H1 (cell line): ENCODE results near the gene PPP1R27. TPM values are rescaled to one million over a fixed set of nuclear protein-coding genes. Genes with fewer than 3 reads are reported as not detected.
A peak's percentile ranks its signal among the peaks of the same experiment; 100 is the strongest.

Experiments
- CTCF ChIA-PET: fragments of 300-600 bp; sonication (Branson Sonifier 250); formaldehyde crosslinking; loops from one replicate; lab custom pipeline; 2021; ENCODE audit not compliant: partially characterized antibody; lab: Charles Lee
- POLR2A ChIA-PET: fragments of 300-600 bp; sonication (Branson Sonifier 250); formaldehyde crosslinking; loops from one replicate; lab custom pipeline; 2021; ENCODE audit warnings: inconsistent platforms; ENCODE audit not compliant: partially characterized antibody; lab: Charles Lee
- DNase-seq, 2 experiments: peaks; one replicate each; pipeline versions ENCODE4 v3.0.0 to v3.0.0-alpha.2; 2010 to 2022; ENCODE audit warnings: low spot score in 2 of 2, low read depth in 1 of 2, mixed read lengths in 1 of 2
- FAIRE-seq: peaks from 2 replicates; lab custom pipeline; 2011; peaks lifted over from hg19 to GRCh38; lab: Jason Lieb, UNC
- H2AFZ ChIP-seq: 2 replicates; pipeline ENCODE4 v1.8.1; 2012; ENCODE audit warnings: low read length, inconsistent platforms
- H2AK5ac ChIP-seq: 2 replicates; pipeline ENCODE4 v1.6.1; 2013; ENCODE audit warnings: low read depth, low read length
- H2BK120ac ChIP-seq: replicated peaks from 2 replicates; pipeline ENCODE3; 2013; ENCODE audit warnings: low read depth, low read length, inconsistent platforms
- H2BK12ac ChIP-seq: 2 replicates; pipeline ENCODE4 v1.6.1; 2013; ENCODE audit warnings: low read depth, low read length
- H2BK15ac ChIP-seq: 2 replicates; pipeline ENCODE4 v1.6.1; 2013; ENCODE audit warnings: low read length
- H2BK20ac ChIP-seq: 2 replicates; pipeline ENCODE4 v1.6.1; 2013; ENCODE audit warnings: low read length
- H2BK5ac ChIP-seq: 2 replicates; pipeline ENCODE4 v1.6.1; 2013; ENCODE audit warnings: low read depth, low read length
- H3K14ac ChIP-seq: 2 replicates; pipeline ENCODE4 v1.6.1; 2013; ENCODE audit warnings: inconsistent platforms; ENCODE audit not compliant: insufficient read length
- H3K18ac ChIP-seq: 2 replicates; pipeline ENCODE4 v1.6.1; 2013; ENCODE audit warnings: low read length; ENCODE audit errors: extremely low read depth
- H3K23ac ChIP-seq: 2 replicates; pipeline ENCODE4 v1.6.1; 2013; ENCODE audit warnings: inconsistent platforms; ENCODE audit not compliant: insufficient read length
- H3K23me2 ChIP-seq: 2 replicates; pipeline ENCODE4 v1.6.1; 2013; ENCODE audit warnings: low read depth, low read length
- H3K27ac ChIP-seq: 2 replicates; pipeline ENCODE4 v1.6.1; 2011; ENCODE audit warnings: low read depth, low read length, inconsistent platforms
- H3K27me3 ChIP-seq, 4 experiments: replicated peaks in 1 of 4; 1 replicate in 1 of 4; 2 replicates in 3 of 4; pipeline versions ENCODE4 v1.6.1 to v1.8.1; 2011 to 2013; ENCODE audit warnings: low read length in 3 of 4, mild to moderate bottlenecking in 3 of 4, inconsistent platforms in 2 of 4, mixed read lengths in 2 of 4, moderate library complexity in 1 of 4; ENCODE audit not compliant: control insufficient read depth in 3 of 4, insufficient read depth in 3 of 4; ENCODE audit errors: extremely low read depth in 1 of 4
- H3K36me3 ChIP-seq, 4 experiments: 2 replicates each; pipeline versions ENCODE4 v1.6.1 to v1.8.1; 2011 to 2013; ENCODE audit warnings: mild to moderate bottlenecking in 4 of 4, low read length in 3 of 4, moderate library complexity in 2 of 4, control low read depth in 1 of 4, inconsistent platforms in 1 of 4; ENCODE audit not compliant: insufficient read depth in 4 of 4, control insufficient read depth in 2 of 4
- H3K4ac ChIP-seq: replicated peaks from 2 replicates; pipeline ENCODE3; 2013; ENCODE audit warnings: low read length, low read depth, mixed read lengths, inconsistent platforms; ENCODE audit not compliant: insufficient read length
- H3K4me1 ChIP-seq, 4 experiments: replicated peaks in 1 of 4; 1 replicate in 1 of 4; 2 replicates in 3 of 4; pipeline versions ENCODE4 v1.6.1 to v1.8.1; 2011 to 2013; ENCODE audit warnings: low read length in 3 of 4, inconsistent platforms in 2 of 4, mixed read lengths in 1 of 4; ENCODE audit not compliant: insufficient read depth in 4 of 4, control insufficient read depth in 3 of 4
- H3K4me2 ChIP-seq, 2 experiments: 2 replicates each; pipeline versions ENCODE4 v1.6.1 to v1.8.1; 2011 to 2013; ENCODE audit warnings: low read depth in 2 of 2, low read length in 2 of 2, control low read depth in 1 of 2, inconsistent platforms in 1 of 2, mild to moderate bottlenecking in 1 of 2; ENCODE audit not compliant: insufficient read depth in 1 of 2
- H3K4me3 ChIP-seq, 4 experiments: fragments of 200-600, 300-600 bp in 1 of 4; sonication (generic), shearing (Covaris generic), sonication (Bioruptor Twin) in 1 of 4; 2 replicates each; pipeline versions ENCODE4 v1.5.1 to v1.8.1; 2011 to 2016; ENCODE audit warnings: low read length in 4 of 4, low read depth in 3 of 4, control low read depth in 2 of 4, inconsistent platforms in 2 of 4, mild to moderate bottlenecking in 2 of 4, mixed read lengths in 1 of 4, moderate library complexity in 1 of 4; ENCODE audit not compliant: insufficient read depth in 2 of 4; ENCODE audit errors: extremely low read depth in 1 of 4
- H3K56ac ChIP-seq: replicated peaks from 2 replicates; pipeline ENCODE3; 2013; ENCODE audit warnings: low read depth, mild to moderate bottlenecking, mixed read lengths, low read length, inconsistent platforms; ENCODE audit not compliant: insufficient read length
- H3K79me1 ChIP-seq: 2 replicates; pipeline ENCODE4 v1.6.1; 2013; ENCODE audit warnings: low read depth, low read length, control low read depth
- H3K79me2 ChIP-seq, 2 experiments: 2 replicates each; pipeline versions ENCODE4 v1.6.1 to v1.8.1; 2012 to 2013; ENCODE audit warnings: low read length in 2 of 2, mild to moderate bottlenecking in 2 of 2, inconsistent platforms in 1 of 2; ENCODE audit not compliant: insufficient read depth in 2 of 2, control insufficient read depth in 1 of 2
- H3K9ac ChIP-seq, 4 experiments: replicated peaks in 1 of 4; 1 replicate in 1 of 4; 2 replicates in 3 of 4; pipeline versions ENCODE4 v1.6.1 to v1.8.1; 2011 to 2013; ENCODE audit warnings: low read depth in 3 of 4, low read length in 3 of 4, control low read depth in 2 of 4, mild to moderate bottlenecking in 2 of 4, moderate library complexity in 2 of 4, inconsistent platforms in 1 of 4; ENCODE audit errors: extremely low read depth in 1 of 4
- H3K9me3 ChIP-seq, 2 experiments: 2 replicates each; pipeline versions ENCODE4 v1.6.1 to v1.8.1; 2012 to 2013; ENCODE audit warnings: mild to moderate bottlenecking in 2 of 2, moderate library complexity in 2 of 2, control low read depth in 1 of 2, inconsistent platforms in 1 of 2, low read depth in 1 of 2, low read length in 1 of 2, mixed read lengths in 1 of 2; ENCODE audit not compliant: insufficient read depth in 2 of 2
- H4K20me1 ChIP-seq, 2 experiments: replicated peaks in 1 of 2; 2 replicates each; pipeline versions ENCODE3 to v1.8.1; 2011 to 2013; ENCODE audit warnings: inconsistent platforms in 2 of 2, low read length in 2 of 2, mild to moderate bottlenecking in 1 of 2; ENCODE audit not compliant: insufficient read depth in 2 of 2, control insufficient read depth in 1 of 2
- H4K5ac ChIP-seq: 2 replicates; pipeline ENCODE4 v1.6.1; 2013; ENCODE audit warnings: low read length, low read depth, mixed read lengths, inconsistent platforms; ENCODE audit not compliant: insufficient read length
- H4K8ac ChIP-seq: 2 replicates; pipeline ENCODE4 v1.8.0; 2013; ENCODE audit warnings: mild to moderate bottlenecking, moderate library complexity, low read length, inconsistent platforms; ENCODE audit not compliant: insufficient read depth; ENCODE audit errors: extremely low read depth
- H4K91ac ChIP-seq: replicated peaks from 2 replicates; pipeline ENCODE3; 2013; ENCODE audit warnings: low read length, mixed read lengths, inconsistent platforms; ENCODE audit not compliant: insufficient read length
- SRF ChIP-seq: IDR thresholded peaks from 2 replicates; pipeline ENCODE4 v1.6.1; 2011; ENCODE audit warnings: mild to moderate bottlenecking, low read depth, low read length, moderate library complexity
- WGBS, 2 experiments: shearing (Covaris generic) in 1 of 2; methylation state at CpG; one replicate each; pipeline versions ENCODE4 v1.1.6 to v1.1.7; 2013 to 2015; ENCODE audit warnings: low lambda C conversion rate in 2 of 2, mixed read lengths in 2 of 2, inconsistent platforms in 1 of 2, low coverage in 1 of 2, missing lambda C conversion rate in 1 of 2; ENCODE audit not compliant: insufficient replicate concordance in 2 of 2, insufficient coverage in 1 of 2, insufficient read length in 1 of 2; ENCODE audit errors: extremely low coverage in 1 of 2, missing lambda C conversion rate in 1 of 2; 5-methylcytosine and 5-hydroxymethylcytosine counted together
- polyA plus RNA-seq, 7 experiments: library from polyadenylated mRNA; depleted of rRNA in 3 of 7; stranded (reverse) in 5 of 7; unstranded in 2 of 7; fragments of >200 nt in 5 of 7; fragments of 200-250 nt in 2 of 7; gene quantifications; 1 replicate in 5 of 7; 2 replicates in 1 of 7; 4 replicates in 1 of 7; pipeline versions ENCODE4 v1.2.1 to v1.2.3, GENCODE V29; 2011 to 2013; ENCODE audit warnings: missing spikeins in 2 of 7, mixed read lengths in 2 of 7
- total RNA-seq: library from RNA; stranded (reverse); fragmentation: NEBNext Ultra II Directional; extraction: Animal tissue kit (Norgen Biotek cat#: 25700); gene quantifications from 2 replicates; pipeline ENCODE4 v1.2.1, GENCODE V29; 2021
- TF ChIP-seq, protein P1 (sequence below), 3 experiments: IDR thresholded peaks; 1 replicate in 2 of 3; 2 replicates in 1 of 3; pipeline versions ENCODE4 v1.5.1 to v1.6.1; 2011; ENCODE audit warnings: low read length in 3 of 3, mild to moderate bottlenecking in 3 of 3, inconsistent platforms in 2 of 3, low read depth in 1 of 3, moderate library complexity in 1 of 3; ENCODE audit not compliant: insufficient read depth in 1 of 3; ENCODE audit errors: control extremely low read depth in 1 of 3

Gene PPP1R27
- total and polyA plus RNA-seq, 2 of the 8 experiments (the other 6 are each of a cell fraction or from before 2014, with no cell fraction given), result 0.27 TPM; not detected in 1

DNA sequence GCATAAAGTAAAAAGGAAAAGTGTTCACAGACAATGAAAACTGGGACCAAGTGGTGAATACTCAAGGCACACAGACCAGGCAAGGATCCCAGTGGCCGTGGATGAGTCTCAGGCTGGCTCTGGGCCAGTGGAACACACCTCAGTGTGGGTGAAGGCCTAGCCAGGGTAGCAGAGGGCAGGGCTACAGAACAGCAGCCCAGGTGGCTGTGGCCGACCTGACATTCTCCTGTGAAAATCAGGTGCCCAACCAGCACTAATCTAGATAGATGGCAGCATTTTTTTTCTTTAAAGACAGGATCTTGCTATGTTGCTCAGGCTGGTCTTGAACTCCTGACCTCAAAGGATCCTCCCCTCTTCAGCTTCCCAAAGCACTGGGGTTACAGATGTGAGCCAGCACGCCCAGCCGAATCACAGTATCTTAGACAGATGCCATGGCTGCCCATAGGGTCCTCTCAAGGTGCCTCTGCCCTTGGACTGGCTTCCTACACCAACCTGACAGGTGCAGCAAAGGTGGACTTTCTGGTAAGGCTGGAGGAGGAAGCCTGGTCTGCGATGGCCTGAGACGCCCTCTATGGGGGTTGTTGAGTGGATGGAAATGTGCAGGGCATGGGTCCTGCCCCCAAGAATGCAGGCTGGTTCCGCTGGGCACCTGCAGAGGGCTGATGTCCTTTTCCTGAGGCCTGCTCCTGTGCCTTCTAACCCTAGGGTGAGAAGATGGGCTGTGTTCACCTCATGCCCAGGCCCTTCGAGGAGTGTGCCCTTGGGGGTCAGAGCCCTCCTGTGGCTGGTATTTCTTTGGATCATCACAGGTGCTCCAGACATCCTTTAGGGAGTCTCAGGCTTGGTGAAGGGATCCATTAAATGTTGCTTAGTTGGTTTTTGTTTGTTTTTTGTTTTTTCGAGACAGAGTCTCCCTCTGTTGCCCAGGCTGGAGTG is 29.3 kb upstream of the PPP1R27 start:
- Histone ChIP-seq H3K4me1 (peaks cover 0 to 21% (median 15%) of the 10 kb centered on the region in 4 experiments; a peak in 6 of 7 replicates), H3K4me3 (no peak overlapping the region), H3K18ac (no peak overlapping the region), H3K9ac (peak overlapping the region in 1 of 4 experiments; percentile 22; a peak in 1 of 7 replicates), H2AK5ac (no peak overlapping the region), H2BK20ac (no peak overlapping the region), H2BK5ac (no peak overlapping the region), H3K56ac (no peak overlapping the region), H3K9me3 (no peaks in the 10 kb centered on the region), H3K23ac (no peak overlapping the region), H2BK12ac (no peak overlapping the region), H4K91ac (no peak overlapping the region), H3K14ac (no peak overlapping the region), H2AFZ (no peak overlapping the region), H3K79me1 (peaks cover 5% of the 10 kb centered on the region), H3K4me2 (no peak overlapping the region), H3K27ac (no peak overlapping the region), H3K4ac (no peak overlapping the region), H3K79me2 (peaks cover 8 to 38% of the 10 kb centered on the region in 2 experiments), H2BK120ac (no peak overlapping the region), H3K36me3 (peaks cover 2 to 28% (median 9%) of the 10 kb centered on the region in 4 experiments; a peak in 4 of 8 replicates), H3K23me2 (peaks cover 8% of the 10 kb centered on the region), H3K27me3 (no peaks in the 10 kb centered on the region), H4K5ac (no peak overlapping the region)
- POLR2A ChIA-PET, result interaction anchor here (1.0 to 3.4 kb wide), 11 partner anchors 8 to 305 kb away, joined by 3 to 18 read pairs (median 5); partner anchors contain the start of gene MCRIP1
- DNase-seq (no peak), FAIRE-seq (no peak)
- 90% methylated on average over 9 of the region's 9 CpGs; no CpG with 5 or more reads in 1 of the 2 experiments for WGBS, 2 experiments
- TF ChIP-seq, protein P1, sequence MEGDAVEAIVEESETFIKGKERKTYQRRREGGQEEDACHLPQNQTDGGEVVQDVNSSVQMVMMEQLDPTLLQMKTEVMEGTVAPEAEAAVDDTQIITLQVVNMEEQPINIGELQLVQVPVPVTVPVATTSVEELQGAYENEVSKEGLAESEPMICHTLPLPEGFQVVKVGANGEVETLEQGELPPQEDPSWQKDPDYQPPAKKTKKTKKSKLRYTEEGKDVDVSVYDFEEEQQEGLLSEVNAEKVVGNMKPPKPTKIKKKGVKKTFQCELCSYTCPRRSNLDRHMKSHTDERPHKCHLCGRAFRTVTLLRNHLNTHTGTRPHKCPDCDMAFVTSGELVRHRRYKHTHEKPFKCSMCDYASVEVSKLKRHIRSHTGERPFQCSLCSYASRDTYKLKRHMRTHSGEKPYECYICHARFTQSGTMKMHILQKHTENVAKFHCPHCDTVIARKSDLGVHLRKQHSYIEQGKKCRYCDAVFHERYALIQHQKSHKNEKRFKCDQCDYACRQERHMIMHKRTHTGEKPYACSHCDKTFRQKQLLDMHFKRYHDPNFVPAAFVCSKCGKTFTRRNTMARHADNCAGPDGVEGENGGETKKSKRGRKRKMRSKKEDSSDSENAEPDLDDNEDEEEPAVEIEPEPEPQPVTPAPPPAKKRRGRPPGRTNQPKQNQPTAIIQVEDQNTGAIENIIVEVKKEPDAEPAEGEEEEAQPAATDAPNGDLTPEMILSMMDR (IDR thresholded peaks at IDR 0.05; ENCODE audit: control extremely low read depth in 1 of 3, insufficient read depth in 1 of 3, low read depth in 1 of 3, low read length in 3 of 3), result peak; percentile 7 to 27 (median 25)
- no peak for TF ChIP-seq SRF
- TF ChIP-seq, all 59 proteins: peak for 1
- Histone ChIP-seq H4K20me1 (peaks cover 10 to 41% of the 10 kb centered on the region in 2 experiments), H4K8ac (no peak overlapping the region), H2BK15ac (no peak overlapping the region)
- CTCF ChIA-PET, result interaction anchor here (0.6 to 1.9 kb wide), 6 partner anchors 57 to 166 kb away, joined by 3 to 4 read pairs (median 3); no protein-coding TSS in a partner anchor
